ENCODE results near the gene KLHL24.
"Not testable (repeated sequence)": the region's sequence is repeated elsewhere in the genome, so short reads cannot be mapped to it uniquely, and the experiment has no call there.

Gene KLHL24

DNA sequence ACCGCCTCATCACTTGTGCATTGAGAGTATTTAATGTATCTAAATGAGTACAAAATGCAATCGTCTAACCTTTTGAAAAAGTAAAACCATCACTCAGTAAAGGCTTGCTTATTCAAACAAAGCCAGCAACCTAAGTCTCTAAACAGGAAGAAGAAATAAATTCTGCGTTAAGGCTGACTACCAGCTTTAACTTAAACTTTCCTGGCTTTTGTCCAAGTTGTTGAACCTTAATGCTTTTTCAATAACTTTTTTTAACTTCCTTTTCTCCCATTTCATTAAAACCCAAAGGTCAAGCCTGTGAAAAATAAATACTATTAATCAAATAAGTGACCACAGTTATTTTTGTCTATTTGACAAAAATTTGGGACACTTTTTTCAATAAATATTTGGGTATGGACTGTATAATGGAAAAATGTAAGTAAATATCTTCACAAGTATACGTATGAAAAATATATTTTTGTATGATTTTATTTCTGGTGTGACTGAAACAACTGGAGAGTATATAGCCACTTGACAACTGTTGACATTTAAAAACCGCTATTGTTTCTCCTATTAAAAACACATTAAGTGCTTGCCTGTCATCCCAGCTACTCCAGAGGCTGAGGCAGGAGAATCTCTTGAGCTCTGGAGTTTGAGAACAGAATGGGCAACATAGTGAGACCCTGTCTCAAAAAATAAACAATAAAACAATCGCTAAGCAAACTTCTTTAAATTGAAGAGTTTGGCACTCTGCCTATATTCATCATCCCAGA is 2.9 kb downstream of the KLHL24 start:
- no peak overlapping the region for H2AFZ ChIP-seq (ENCODE audit: low read depth, low read length)
- H3K27me3 ChIP-seq (ENCODE audit: low read depth, low read length) = no peaks in the 10 kb centered on the region
- peaks cover 11% of the 10 kb centered on the region for H3K79me2 ChIP-seq (ENCODE audit: low read length)
- H3K4me3 ChIP-seq (ENCODE audit: low read length) = no peak overlapping the region
- no peaks in the 10 kb centered on the region for H3K9me3 ChIP-seq (ENCODE audit: insufficient read depth, low read length)
- no peak for TF ChIP-seq EZH2phosphoT487 (IDR thresholded peaks at IDR 0.05; ENCODE audit: low read depth)
- TF ChIP-seq, protein P1, sequence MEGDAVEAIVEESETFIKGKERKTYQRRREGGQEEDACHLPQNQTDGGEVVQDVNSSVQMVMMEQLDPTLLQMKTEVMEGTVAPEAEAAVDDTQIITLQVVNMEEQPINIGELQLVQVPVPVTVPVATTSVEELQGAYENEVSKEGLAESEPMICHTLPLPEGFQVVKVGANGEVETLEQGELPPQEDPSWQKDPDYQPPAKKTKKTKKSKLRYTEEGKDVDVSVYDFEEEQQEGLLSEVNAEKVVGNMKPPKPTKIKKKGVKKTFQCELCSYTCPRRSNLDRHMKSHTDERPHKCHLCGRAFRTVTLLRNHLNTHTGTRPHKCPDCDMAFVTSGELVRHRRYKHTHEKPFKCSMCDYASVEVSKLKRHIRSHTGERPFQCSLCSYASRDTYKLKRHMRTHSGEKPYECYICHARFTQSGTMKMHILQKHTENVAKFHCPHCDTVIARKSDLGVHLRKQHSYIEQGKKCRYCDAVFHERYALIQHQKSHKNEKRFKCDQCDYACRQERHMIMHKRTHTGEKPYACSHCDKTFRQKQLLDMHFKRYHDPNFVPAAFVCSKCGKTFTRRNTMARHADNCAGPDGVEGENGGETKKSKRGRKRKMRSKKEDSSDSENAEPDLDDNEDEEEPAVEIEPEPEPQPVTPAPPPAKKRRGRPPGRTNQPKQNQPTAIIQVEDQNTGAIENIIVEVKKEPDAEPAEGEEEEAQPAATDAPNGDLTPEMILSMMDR (IDR thresholded peaks at IDR 0.05; ENCODE audit: low read depth, low read length) = no peak
- peaks cover 4% of the 10 kb centered on the region; the same call in 1 of the 2 replicates for H4K20me1 ChIP-seq (ENCODE audit: insufficient read depth, low read length)
- no peak overlapping the region for H3K9ac ChIP-seq (ENCODE audit: low read length)
- H3K4me2 ChIP-seq (ENCODE audit: low read length) = no peak overlapping the region
- no peak overlapping the region for H3K27ac ChIP-seq (ENCODE audit: low read length)
- H3K36me3 ChIP-seq (replicated peaks; ENCODE audit: low read depth, low read length) = no peaks in the 10 kb centered on the region
- peaks cover 13% of the 10 kb centered on the region for H3K4me1 ChIP-seq (ENCODE audit: low read length)

DNA sequence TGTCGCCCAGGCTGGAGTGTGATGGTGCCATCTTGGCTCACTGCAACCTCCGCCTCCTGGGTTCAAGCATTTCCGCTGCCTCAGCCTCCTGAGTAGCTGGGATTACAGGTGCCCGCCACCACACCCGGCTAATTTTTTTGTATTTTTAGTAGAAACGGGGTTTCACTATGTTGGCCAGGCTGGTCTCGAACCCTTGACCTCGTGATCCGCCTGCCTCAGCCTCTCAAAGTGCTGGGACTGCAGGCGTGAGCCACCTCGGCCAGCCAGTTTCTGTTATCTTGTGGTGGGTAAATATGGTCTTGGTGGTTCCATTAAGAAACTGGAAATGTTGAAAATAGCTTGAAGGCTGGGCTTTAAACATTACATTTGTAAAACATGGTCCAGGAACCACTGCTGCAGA is 5.2 kb downstream of the KLHL24 start:
- H3K4me1 ChIP-seq (ENCODE audit: low read length); H3K36me3 ChIP-seq (replicated peaks; ENCODE audit: low read depth, low read length); H3K4me2 ChIP-seq (ENCODE audit: low read length); H3K27me3 ChIP-seq (ENCODE audit: low read depth, low read length); H3K9me3 ChIP-seq (ENCODE audit: insufficient read depth, low read length); H3K4me3 ChIP-seq (ENCODE audit: low read length); H2AFZ ChIP-seq (ENCODE audit: low read depth, low read length); H3K27ac ChIP-seq (ENCODE audit: low read length); H4K20me1 ChIP-seq (ENCODE audit: insufficient read depth, low read length); H3K9ac ChIP-seq (ENCODE audit: low read length): not testable (repeated sequence)
- peaks cover 11% of the 10 kb centered on the region for H3K79me2 ChIP-seq (ENCODE audit: low read length)

DNA sequence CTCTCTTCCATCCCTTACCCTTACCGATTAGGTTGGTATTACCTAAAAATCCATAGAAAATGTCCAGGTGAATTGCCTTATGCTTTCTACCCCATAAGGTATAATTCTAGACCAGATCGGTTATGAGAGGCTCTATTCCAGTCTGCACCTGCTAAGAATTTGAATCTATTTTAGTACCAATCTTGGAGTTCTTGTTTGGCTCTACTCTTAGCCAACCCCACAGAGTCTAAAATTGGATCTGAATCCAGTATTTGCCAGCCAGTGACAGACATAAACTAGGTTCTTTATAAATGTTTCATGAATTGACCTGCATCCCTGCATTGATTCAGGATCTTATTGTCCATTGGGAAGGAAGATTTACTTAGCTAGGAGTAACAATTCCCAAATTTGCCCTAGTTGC is 6.5 kb downstream of the KLHL24 start:
- Histone ChIP-seq H2AFZ (ENCODE audit: low read depth, low read length) (no peak overlapping the region), H3K4me1 (ENCODE audit: low read length) (peaks cover 6% of the 10 kb centered on the region), H3K27me3 (ENCODE audit: low read depth, low read length) (no peaks in the 10 kb centered on the region), H3K4me2 (ENCODE audit: low read length) (no peak overlapping the region), H3K4me3 (ENCODE audit: low read length) (no peak overlapping the region), H3K9ac (ENCODE audit: low read length) (no peak overlapping the region), H3K9me3 (ENCODE audit: insufficient read depth, low read length) (no peaks in the 10 kb centered on the region), H3K79me2 (ENCODE audit: low read length) (peaks cover 7% of the 10 kb centered on the region), H3K27ac (ENCODE audit: low read length) (no peak overlapping the region), H3K36me3 (replicated peaks; ENCODE audit: low read depth, low read length) (no peaks in the 10 kb centered on the region), H4K20me1 (ENCODE audit: insufficient read depth, low read length) (peaks cover 4% of the 10 kb centered on the region; the same call in 1 of the 2 replicates)
- no peak for TF ChIP-seq EZH2phosphoT487 (IDR thresholded peaks at IDR 0.05; ENCODE audit: low read depth)
- TF ChIP-seq, protein P1 (IDR thresholded peaks at IDR 0.05; ENCODE audit: low read depth, low read length) = no peak

DNA sequence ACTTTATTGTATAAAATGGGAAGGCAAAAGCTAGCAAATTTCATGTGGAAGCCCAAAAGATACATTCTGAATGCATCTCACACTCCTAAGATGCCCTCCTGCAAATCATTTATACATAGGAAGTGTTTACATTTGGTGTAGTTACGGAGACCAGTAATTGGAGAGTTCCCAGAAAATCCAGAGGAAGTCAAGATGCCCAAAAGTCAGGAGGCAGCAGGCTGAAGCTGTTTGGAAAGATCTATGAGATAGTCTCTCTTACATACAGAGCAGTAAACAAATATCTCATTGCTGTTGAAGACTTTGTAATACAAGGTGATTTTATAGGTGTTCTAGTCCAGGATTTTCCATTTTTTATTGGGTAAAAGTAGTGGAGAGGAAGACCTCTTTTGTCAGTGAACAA is 8.8 kb downstream of the KLHL24 start:
- no peaks in the 10 kb centered on the region for H3K9me3 ChIP-seq (ENCODE audit: insufficient read depth, low read length)
- H3K4me2 ChIP-seq (ENCODE audit: low read length) = no peak overlapping the region
- H3K36me3 ChIP-seq (replicated peaks; ENCODE audit: low read depth, low read length) = no peaks in the 10 kb centered on the region
- H3K27ac ChIP-seq (ENCODE audit: low read length) = no peak overlapping the region
- H4K20me1 ChIP-seq (ENCODE audit: insufficient read depth, low read length) = peaks cover 4% of the 10 kb centered on the region; the same call in 1 of the 2 replicates
- no peaks in the 10 kb centered on the region for H3K27me3 ChIP-seq (ENCODE audit: low read depth, low read length)
- no peaks in the 10 kb centered on the region for H3K4me1 ChIP-seq (ENCODE audit: low read length)
- no peak overlapping the region for H3K9ac ChIP-seq (ENCODE audit: low read length)
- H2AFZ ChIP-seq (ENCODE audit: low read depth, low read length) = no peak overlapping the region
- H3K79me2 ChIP-seq (ENCODE audit: low read length) = no peaks in the 10 kb centered on the region
- H3K4me3 ChIP-seq (ENCODE audit: low read length) = no peak overlapping the region
- TF ChIP-seq, protein P1 (IDR thresholded peaks at IDR 0.05; ENCODE audit: low read depth, low read length) = no peak
- TF ChIP-seq EZH2phosphoT487 (IDR thresholded peaks at IDR 0.05; ENCODE audit: low read depth) = no peak
